ENCODE results near the gene ATR. TPM values are rescaled to one million over a fixed set of nuclear protein-coding genes. Genes with fewer than 3 reads are reported as not detected.

The ATR gene
- total RNA-seq, 2 donors from 2014 or later, result 18.2 to 18.8 TPM

DNA sequence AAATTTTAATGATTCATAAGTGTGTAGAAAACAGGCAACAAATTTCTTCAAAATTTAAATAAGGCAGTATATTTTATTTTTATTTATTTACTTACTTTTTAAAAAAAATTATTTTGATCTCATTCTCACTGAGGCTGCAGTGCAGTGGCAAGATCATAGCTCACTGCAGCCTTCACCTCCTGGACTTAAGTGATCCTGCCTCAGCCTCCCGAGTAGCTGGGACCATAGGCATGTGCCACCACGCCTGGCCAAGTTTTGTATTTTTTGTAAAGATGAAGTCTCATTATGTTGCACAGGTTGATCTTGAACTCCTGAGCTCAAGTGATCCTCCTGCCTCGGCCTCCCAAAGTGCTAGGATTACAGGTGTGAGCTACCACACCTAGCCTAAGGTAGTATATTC, 69.5 kb downstream of the ATR start:
- Histone ChIP-seq H3K36me3 (replicated peaks in 1 of 2; ENCODE audit: insufficient read depth in 1 of 2, low read depth in 2 of 2) (peaks cover 0 to 13% of the 10 kb centered on the region in 2 donors), H3K27me3 (no peaks in the 10 kb centered on the region), H3K4me3 (no peak overlapping the region), H3K9me3 (no peaks in the 10 kb centered on the region), H3K27ac (no peak overlapping the region), H3K4me1 (no peaks in the 10 kb centered on the region)
- intact Hi-C loops (cut with DNase I), result no loop called here
- WGBS, 2 donors, result 94 to 95% methylated on average over 3 of the region's 3 CpGs
- TF ChIP-seq POLR2A (IDR thresholded peaks at IDR 0.05), result no peak
- TF ChIP-seq, protein P1, sequence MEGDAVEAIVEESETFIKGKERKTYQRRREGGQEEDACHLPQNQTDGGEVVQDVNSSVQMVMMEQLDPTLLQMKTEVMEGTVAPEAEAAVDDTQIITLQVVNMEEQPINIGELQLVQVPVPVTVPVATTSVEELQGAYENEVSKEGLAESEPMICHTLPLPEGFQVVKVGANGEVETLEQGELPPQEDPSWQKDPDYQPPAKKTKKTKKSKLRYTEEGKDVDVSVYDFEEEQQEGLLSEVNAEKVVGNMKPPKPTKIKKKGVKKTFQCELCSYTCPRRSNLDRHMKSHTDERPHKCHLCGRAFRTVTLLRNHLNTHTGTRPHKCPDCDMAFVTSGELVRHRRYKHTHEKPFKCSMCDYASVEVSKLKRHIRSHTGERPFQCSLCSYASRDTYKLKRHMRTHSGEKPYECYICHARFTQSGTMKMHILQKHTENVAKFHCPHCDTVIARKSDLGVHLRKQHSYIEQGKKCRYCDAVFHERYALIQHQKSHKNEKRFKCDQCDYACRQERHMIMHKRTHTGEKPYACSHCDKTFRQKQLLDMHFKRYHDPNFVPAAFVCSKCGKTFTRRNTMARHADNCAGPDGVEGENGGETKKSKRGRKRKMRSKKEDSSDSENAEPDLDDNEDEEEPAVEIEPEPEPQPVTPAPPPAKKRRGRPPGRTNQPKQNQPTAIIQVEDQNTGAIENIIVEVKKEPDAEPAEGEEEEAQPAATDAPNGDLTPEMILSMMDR (IDR thresholded peaks at IDR 0.05), result no peak
- no peak for DNase-seq
- no peak for ATAC-seq

DNA sequence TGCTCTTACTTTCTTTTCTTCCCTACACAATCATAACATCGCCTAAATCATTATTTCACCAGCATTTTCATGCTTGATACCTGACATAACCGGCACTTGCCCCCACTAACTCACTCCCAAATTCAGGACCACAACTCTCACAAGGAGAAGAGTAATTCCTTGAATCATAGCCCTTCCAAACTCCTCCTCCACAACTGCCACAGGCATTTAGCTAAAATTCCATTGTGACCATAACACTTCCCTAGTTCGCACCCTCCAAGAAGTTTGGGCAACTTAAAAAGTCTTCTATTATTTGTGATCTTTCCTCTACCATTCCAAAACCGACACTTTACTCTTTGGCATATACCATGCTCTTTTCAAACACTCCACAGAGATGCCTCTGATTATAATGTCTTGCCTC, 71.3 kb downstream of the ATR start:
- no peaks in the 10 kb centered on the region for H3K4me1 ChIP-seq
- 96 to 98% methylated on average over 4 of the region's 4 CpGs for WGBS, 2 donors
- peaks cover 0 to 8% of the 10 kb centered on the region in 2 donors for H3K36me3 ChIP-seq (replicated peaks in 1 of 2; ENCODE audit: insufficient read depth in 1 of 2, low read depth in 2 of 2)

DNA sequence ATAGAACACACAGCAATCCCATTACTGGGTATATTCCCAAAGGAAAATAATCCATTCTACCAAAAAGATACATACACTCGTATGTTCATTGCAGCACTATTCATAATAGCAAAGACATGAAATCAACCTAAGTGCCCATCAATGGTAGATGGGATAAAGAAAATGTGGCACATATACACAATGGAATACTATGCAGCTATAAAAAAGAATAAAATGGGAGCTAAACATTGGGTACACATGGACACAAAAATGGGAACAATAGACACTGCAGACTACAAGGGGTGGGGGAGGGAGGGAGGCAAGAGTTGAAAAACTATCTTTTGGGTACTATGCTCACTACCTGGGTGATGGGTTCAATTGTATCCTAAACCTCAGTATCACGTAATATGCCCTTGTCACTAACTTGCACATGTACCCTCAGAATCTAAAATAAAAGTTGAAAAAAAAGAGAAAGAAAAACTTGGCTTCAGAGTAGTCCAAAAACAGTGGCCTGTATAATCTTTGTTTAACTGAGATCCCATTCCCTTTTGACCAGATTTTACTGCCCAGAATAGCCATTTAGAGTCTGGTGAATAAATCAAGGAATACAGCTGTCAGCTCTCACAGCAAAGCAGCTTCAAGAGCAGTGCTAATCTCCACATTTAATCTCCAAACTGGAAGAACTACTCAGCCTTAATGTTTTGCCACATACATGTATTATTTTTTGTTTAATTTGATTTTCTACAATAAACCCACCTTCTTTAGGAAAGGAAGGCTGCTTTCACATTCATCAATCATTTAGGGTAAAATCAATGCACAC, 76.1 kb downstream of the ATR start:
- TF ChIP-seq POLR2A (IDR thresholded peaks at IDR 0.05), result no peak
- TF ChIP-seq, protein P1 (IDR thresholded peaks at IDR 0.05), result no peak
- H3K4me3 ChIP-seq, result no peak overlapping the region
- DNase-seq (no peak), ATAC-seq (no peak)
- no peak overlapping the region for H3K27ac ChIP-seq
- intact Hi-C loops (cut with DNase I), result no loop called here
- no peaks in the 10 kb centered on the region for H3K9me3 ChIP-seq
- H3K27me3 ChIP-seq, result no peaks in the 10 kb centered on the region
- peaks cover 0 to under 1% of the 10 kb centered on the region in 2 donors for H3K36me3 ChIP-seq (replicated peaks in 1 of 2; ENCODE audit: insufficient read depth in 1 of 2, low read depth in 2 of 2)
- H3K4me1 ChIP-seq, result no peaks in the 10 kb centered on the region
- WGBS, 2 donors, result 96% methylated on average over 2 of the region's 2 CpGs

More for the DNA sequence above, 71.3 kb downstream of the ATR start:
- intact Hi-C loops (cut with DNase I), result no loop called here
- Histone ChIP-seq H3K27ac (no peak overlapping the region), H3K4me3 (no peak overlapping the region), H3K27me3 (no peaks in the 10 kb centered on the region), H3K9me3 (no peaks in the 10 kb centered on the region)
- no peak for DNase-seq
- TF ChIP-seq POLR2A (IDR thresholded peaks at IDR 0.05), result no peak
- TF ChIP-seq, protein P1 (IDR thresholded peaks at IDR 0.05), result no peak
- ATAC-seq, result no peak

DNA sequence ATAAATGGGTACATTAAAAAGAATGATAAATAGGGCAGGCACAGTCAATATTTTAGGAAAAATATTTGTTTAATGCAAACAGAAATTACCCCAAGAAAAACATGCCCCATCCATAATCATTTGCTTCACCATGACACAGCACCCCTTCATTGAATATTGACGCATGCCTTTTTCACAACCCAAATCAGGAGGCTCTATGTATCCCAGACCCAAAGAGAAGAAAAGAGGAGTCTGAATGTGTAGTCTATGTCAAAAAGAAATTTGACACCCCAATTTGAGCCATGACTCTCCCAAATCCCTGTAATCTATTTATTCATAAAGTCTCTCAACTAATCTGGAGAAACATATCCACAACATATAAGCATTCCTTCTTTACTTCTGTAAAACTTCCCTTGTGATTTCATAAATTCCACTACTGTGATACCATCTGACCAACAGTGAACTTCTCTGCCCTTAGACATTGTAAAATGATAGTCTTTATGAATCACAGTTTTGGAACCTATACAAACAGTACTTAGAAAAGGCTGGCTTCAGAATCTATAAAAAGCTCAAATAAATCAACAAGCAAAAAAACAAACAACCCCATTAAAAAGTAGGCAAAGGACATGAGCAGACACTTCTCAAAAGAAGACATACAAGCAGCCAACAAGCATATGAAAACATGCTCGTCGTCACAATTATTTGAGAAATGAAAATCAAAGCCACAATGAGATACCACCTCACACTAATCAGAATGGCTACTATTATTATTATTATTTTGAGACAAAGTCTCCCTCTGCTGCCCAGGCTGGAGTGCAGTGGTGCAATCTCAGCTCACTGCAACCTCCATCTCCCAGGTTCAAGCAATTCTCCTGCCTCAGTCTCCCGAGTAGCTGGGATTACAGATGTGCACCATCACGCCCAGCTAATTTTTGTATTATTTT, 77.3 kb downstream of the ATR start:
- intact Hi-C loops (cut with DNase I), result no loop called here
- no peaks in the 10 kb centered on the region for H3K9me3 ChIP-seq

DNA sequence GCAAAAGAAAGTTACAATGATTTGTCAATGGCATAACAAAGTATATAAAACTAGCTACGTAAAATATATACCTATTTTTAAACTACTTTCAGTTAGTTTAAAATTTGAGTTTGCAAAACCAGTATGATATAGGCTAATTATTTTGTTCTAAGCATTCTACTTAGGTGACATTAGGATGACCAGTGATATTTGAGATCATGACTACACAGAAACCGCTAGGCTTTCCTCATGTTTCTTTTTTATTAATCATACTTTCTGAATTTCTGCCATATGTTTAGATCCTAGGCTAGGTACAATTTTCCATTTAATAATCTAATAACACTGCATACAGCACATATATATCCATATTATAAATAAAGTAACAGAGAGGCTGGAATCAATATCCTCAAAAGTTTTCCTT, 78.3 kb downstream of the ATR start:
- no peak overlapping the region for H3K4me3 ChIP-seq
- 93 to 96% methylated on average over 2 of the region's 2 CpGs for WGBS, 2 donors
- peaks cover 0 to 3% of the 10 kb centered on the region in 2 donors for H3K36me3 ChIP-seq (replicated peaks in 1 of 2; ENCODE audit: insufficient read depth in 1 of 2, low read depth in 2 of 2)
- intact Hi-C loops (cut with DNase I), result no loop called here
- H3K27ac ChIP-seq, result no peak overlapping the region
- H3K27me3 ChIP-seq, result no peaks in the 10 kb centered on the region
- no peaks in the 10 kb centered on the region for H3K9me3 ChIP-seq
- no peak for ATAC-seq
- TF ChIP-seq, protein P1 (IDR thresholded peaks at IDR 0.05), result no peak
- no peak for TF ChIP-seq POLR2A (IDR thresholded peaks at IDR 0.05)
- no peak for DNase-seq
- no peaks in the 10 kb centered on the region for H3K4me1 ChIP-seq

More for the DNA sequence above, 77.3 kb downstream of the ATR start:
- DNase-seq (no peak), ATAC-seq (no peak)
- Histone ChIP-seq H3K27ac (no peak overlapping the region), H3K4me1 (no peaks in the 10 kb centered on the region), H3K4me3 (no peak overlapping the region), H3K36me3 (replicated peaks in 1 of 2; ENCODE audit: insufficient read depth in 1 of 2, low read depth in 2 of 2) (peaks cover 0 to 2% of the 10 kb centered on the region in 2 donors), H3K27me3 (no peaks in the 10 kb centered on the region)
- no peak for TF ChIP-seq POLR2A (IDR thresholded peaks at IDR 0.05)
- WGBS, 2 donors, result 92 to 96% methylated on average over 5 of the region's 5 CpGs

All from body of pancreas (tissue), 4 donors.